ENCODE results near the gene CNTN4. TPM values are rescaled to one million over a fixed set of nuclear protein-coding genes. Genes with fewer than 3 reads are reported as not detected.

Gene CNTN4
- total RNA-seq, 1 experiment from 2014 or later, result 51.3 TPM

DNA sequence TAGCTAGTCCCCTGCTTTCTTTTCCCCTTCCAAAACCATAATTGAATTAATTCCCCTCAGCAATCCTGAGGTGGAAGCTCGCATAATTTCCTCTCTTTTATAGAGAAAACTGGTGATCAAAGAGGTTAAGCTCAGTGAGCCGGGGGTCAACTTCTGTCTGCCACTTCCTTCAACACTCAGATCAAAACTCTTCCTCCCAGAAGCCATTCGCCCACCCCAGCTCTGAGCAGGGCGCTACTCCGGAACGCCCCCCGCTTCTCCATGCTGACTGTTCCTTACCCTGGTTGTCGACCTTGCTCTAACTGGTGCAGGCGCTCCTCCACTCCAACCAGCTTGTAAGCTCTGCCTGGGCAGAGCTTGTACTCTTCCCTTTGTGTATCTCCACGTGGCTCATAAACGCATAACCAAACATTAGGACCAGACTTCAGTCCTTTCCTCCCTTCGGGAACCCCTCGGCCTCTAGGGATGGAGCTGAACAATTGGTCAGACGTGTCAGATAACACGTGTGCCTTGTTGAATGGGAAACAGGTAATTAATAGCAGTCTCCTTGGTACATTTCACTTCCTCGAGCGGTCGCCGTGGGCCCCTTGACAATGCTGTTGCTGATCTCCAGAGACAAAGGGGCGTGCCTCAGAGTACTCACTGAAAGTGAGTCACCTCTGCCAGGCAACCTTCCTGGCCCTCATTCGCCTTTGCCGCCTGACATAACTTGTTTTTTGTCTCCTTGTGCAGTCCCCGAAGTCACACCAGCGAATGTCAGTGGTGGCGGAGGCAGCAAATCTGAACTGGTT is 939.7 kb downstream of the CNTN4 start:
- H3K36me3 Mint-ChIP-seq (ENCODE audit: insufficient read depth, unreplicated experiment), result peaks cover 9% of the 10 kb centered on the region
- H3K27ac Mint-ChIP-seq (ENCODE audit: unreplicated experiment), result peak overlapping the region; percentile 78
- H3K36me3 ChIP-seq (ENCODE audit: control insufficient read depth, insufficient read depth, low read length), result no peaks in the 10 kb centered on the region

DNA sequence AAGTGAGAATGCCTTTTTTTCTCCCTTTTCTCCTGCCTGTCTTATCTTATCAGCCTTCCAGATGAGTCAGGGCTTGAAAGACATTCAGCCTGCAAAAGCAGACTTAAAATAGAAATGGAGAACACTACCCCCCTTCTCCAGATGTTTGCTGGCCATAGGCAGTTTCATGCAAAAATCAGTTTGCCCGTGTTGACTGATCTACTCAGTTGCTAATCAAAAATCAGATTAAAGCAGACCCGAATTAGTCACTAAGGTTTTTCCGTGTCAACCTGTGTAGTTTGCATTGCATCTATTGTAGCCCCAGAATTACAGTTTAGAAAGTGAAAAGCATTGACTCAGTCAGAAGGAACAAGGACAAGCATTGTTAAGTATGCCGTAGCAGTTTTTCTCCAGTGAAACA is 955.3 kb downstream of the CNTN4 start:
- peaks cover 43% of the 10 kb centered on the region for H3K4me1 ChIP-seq
- H3K4me1 Mint-ChIP-seq (ENCODE audit: low read depth, unreplicated experiment), result peaks cover 32% of the 10 kb centered on the region
- ChIA-PET POLR2A (no interaction called here), CTCF (no interaction called here)
- H3K9me3 ChIP-seq, result no peaks in the 10 kb centered on the region
- H3K36me3 Mint-ChIP-seq (ENCODE audit: insufficient read depth, unreplicated experiment), result peaks cover 19% of the 10 kb centered on the region
- DNase-seq, result peak; percentile 51 to 54
- no TSS peak for BruUV-seq (replicated peaks)
- H3K9me3 Mint-ChIP-seq (ENCODE audit: unreplicated experiment), result no peaks in the 10 kb centered on the region
- TF ChIP-seq, protein P1, sequence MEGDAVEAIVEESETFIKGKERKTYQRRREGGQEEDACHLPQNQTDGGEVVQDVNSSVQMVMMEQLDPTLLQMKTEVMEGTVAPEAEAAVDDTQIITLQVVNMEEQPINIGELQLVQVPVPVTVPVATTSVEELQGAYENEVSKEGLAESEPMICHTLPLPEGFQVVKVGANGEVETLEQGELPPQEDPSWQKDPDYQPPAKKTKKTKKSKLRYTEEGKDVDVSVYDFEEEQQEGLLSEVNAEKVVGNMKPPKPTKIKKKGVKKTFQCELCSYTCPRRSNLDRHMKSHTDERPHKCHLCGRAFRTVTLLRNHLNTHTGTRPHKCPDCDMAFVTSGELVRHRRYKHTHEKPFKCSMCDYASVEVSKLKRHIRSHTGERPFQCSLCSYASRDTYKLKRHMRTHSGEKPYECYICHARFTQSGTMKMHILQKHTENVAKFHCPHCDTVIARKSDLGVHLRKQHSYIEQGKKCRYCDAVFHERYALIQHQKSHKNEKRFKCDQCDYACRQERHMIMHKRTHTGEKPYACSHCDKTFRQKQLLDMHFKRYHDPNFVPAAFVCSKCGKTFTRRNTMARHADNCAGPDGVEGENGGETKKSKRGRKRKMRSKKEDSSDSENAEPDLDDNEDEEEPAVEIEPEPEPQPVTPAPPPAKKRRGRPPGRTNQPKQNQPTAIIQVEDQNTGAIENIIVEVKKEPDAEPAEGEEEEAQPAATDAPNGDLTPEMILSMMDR (IDR thresholded peaks at IDR 0.05; ENCODE audit: insufficient read depth in 1 of 2, low read depth in 1 of 2, low read length in 1 of 2, severe bottlenecking in 1 of 2, unreplicated experiment in 1 of 2), result no peak
- peaks cover 1% of the 10 kb centered on the region; the same call in 1 of the 2 replicates for H3K36me3 ChIP-seq (ENCODE audit: control insufficient read depth, insufficient read depth, low read length)
- H3K27me3 Mint-ChIP-seq (ENCODE audit: insufficient read depth, unreplicated experiment), result no peaks in the 10 kb centered on the region
- H3K27me3 ChIP-seq (replicated peaks; ENCODE audit: control insufficient read depth, insufficient read depth, low read length), result no peaks in the 10 kb centered on the region
- peak overlapping the region; percentile 68 for H3K4me3 Mint-ChIP-seq (ENCODE audit: unreplicated experiment)
- peak overlapping the region; percentile 17 for H3K4me3 ChIP-seq (ENCODE audit: low read depth, low read length)
- H3K27ac Mint-ChIP-seq (ENCODE audit: unreplicated experiment), result peak overlapping the region; percentile 93
- intact Hi-C loops (cut with micrococcal nuclease; ENCODE audit: unreplicated experiment), result loop anchor here (1.0 to 2.0 kb wide), 2 partner anchors 23 to 73 kb away; partner anchors contain the start of gene TRNT1

More for the DNA sequence above, 939.7 kb downstream of the CNTN4 start:
- peak; percentile 47 to 55 for DNase-seq
- intact Hi-C loops (cut with micrococcal nuclease; ENCODE audit: unreplicated experiment), result no loop called here
- no peaks in the 10 kb centered on the region for H3K27me3 Mint-ChIP-seq (ENCODE audit: insufficient read depth, unreplicated experiment)
- POLR2A ChIA-PET, result no interaction called here
- CTCF ChIA-PET, result no interaction called here
- TSS peak; percentile 73 for BruUV-seq (replicated peaks)
- peaks cover 14% of the 10 kb centered on the region for H3K4me1 Mint-ChIP-seq (ENCODE audit: low read depth, unreplicated experiment)
- Histone ChIP-seq H3K4me1 (no peaks in the 10 kb centered on the region), H3K4me3 (ENCODE audit: low read depth, low read length) (peak overlapping the region; percentile 26), H3K27me3 (replicated peaks; ENCODE audit: control insufficient read depth, insufficient read depth, low read length) (no peaks in the 10 kb centered on the region), H3K9me3 (no peaks in the 10 kb centered on the region)
- TF ChIP-seq, protein P1 (IDR thresholded peaks at IDR 0.05; ENCODE audit: insufficient read depth in 1 of 2, low read depth in 1 of 2, low read length in 1 of 2, severe bottlenecking in 1 of 2, unreplicated experiment in 1 of 2), result no peak
- peak overlapping the region; percentile 74 for H3K4me3 Mint-ChIP-seq (ENCODE audit: unreplicated experiment)
- H3K9me3 Mint-ChIP-seq (ENCODE audit: unreplicated experiment), result no peaks in the 10 kb centered on the region

DNA sequence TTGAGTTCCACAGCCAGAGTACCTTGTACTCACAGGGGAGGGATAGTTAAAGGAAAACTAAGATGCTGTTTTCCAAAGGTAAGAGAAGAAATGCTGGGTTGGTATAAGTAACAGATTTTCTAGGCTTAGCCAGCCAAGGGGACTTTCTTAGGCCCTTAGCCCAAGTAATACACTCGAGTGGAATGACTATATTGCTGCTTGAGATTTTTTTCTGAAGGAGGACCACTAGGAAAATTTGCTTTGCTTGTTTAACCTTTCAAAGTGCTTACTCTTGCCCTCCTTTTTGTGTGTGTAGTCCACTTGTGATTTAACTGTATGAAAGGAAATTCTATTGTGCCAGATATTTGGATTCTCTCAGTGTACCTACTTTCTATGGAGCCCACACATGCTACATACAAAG is 961.0 kb downstream of the CNTN4 start:
- no peak for DNase-seq
- Histone ChIP-seq H3K4me1 (peaks cover 19% of the 10 kb centered on the region), H3K4me3 (ENCODE audit: low read depth, low read length) (no peak overlapping the region), H3K27me3 (replicated peaks; ENCODE audit: control insufficient read depth, insufficient read depth, low read length) (no peaks in the 10 kb centered on the region), H3K9me3 (no peaks in the 10 kb centered on the region), H3K36me3 (ENCODE audit: control insufficient read depth, insufficient read depth, low read length) (no peaks in the 10 kb centered on the region)
- Mint-ChIP-seq H3K9me3 (ENCODE audit: unreplicated experiment) (no peaks in the 10 kb centered on the region), H3K4me3 (ENCODE audit: unreplicated experiment) (no peak overlapping the region), H3K4me1 (ENCODE audit: low read depth, unreplicated experiment) (peaks cover 3% of the 10 kb centered on the region), H3K27me3 (ENCODE audit: insufficient read depth, unreplicated experiment) (no peaks in the 10 kb centered on the region), H3K27ac (ENCODE audit: unreplicated experiment) (no peak overlapping the region), H3K36me3 (ENCODE audit: insufficient read depth, unreplicated experiment) (peaks cover 7% of the 10 kb centered on the region)
- TF ChIP-seq, protein P1 (IDR thresholded peaks at IDR 0.05; ENCODE audit: insufficient read depth in 1 of 2, low read depth in 1 of 2, low read length in 1 of 2, severe bottlenecking in 1 of 2, unreplicated experiment in 1 of 2), result no peak
- no TSS peak for BruUV-seq (replicated peaks)
- intact Hi-C loops (cut with micrococcal nuclease; ENCODE audit: unreplicated experiment), result no loop called here
- CTCF ChIA-PET, result no interaction called here
- POLR2A ChIA-PET, result no interaction called here
